Liver (tissue), 9 donors: ENCODE measurements around the gene POU6F2. TPM values are rescaled to one million over a fixed set of nuclear protein-coding genes. Genes with fewer than 3 reads are reported as not detected.

Source experiments
- DNase-seq: peaks from one replicate; pipeline ENCODE4 v3.0.0-alpha.2; 2017; ENCODE audit warnings: low spot score
- H3K27ac ChIP-seq, 2 donors: one replicate each; pipeline ENCODE4 v1.7.0; 2013; ENCODE audit warnings: inconsistent platforms in 2 of 2, low read length in 2 of 2, control low read depth in 1 of 2, low read depth in 1 of 2, mild to moderate bottlenecking in 1 of 2
- H3K27me3 ChIP-seq, 4 donors: one replicate each; pipeline versions ENCODE4 v1.6.1 to v1.7.0; 2013; ENCODE audit warnings: low read length in 3 of 4, inconsistent platforms in 1 of 4, mild to moderate bottlenecking in 1 of 4, moderate library complexity in 1 of 4; ENCODE audit not compliant: control insufficient read depth in 4 of 4, insufficient read depth in 4 of 4
- H3K36me3 ChIP-seq, 4 donors: one replicate each; pipeline versions ENCODE4 v1.6.1 to v1.7.0; 2013; ENCODE audit warnings: low read length in 3 of 4, mild to moderate bottlenecking in 3 of 4, low read depth in 1 of 4, moderate library complexity in 1 of 4; ENCODE audit not compliant: control insufficient read depth in 4 of 4, insufficient read depth in 3 of 4
- H3K4me1 ChIP-seq, 4 donors: one replicate each; pipeline versions ENCODE4 v1.6.1 to v1.7.0; 2013; ENCODE audit warnings: low read length in 3 of 4, mild to moderate bottlenecking in 3 of 4, moderate library complexity in 1 of 4; ENCODE audit not compliant: control insufficient read depth in 4 of 4, insufficient read depth in 4 of 4
- H3K4me3 ChIP-seq, 3 donors: one replicate each; pipeline versions ENCODE4 v1.6.1 to v1.7.0; 2013; ENCODE audit warnings: low read length in 3 of 3, control low read depth in 1 of 3, low read depth in 1 of 3, mild to moderate bottlenecking in 1 of 3
- H3K9ac ChIP-seq, 2 donors: one replicate each; pipeline ENCODE4 v1.7.0; 2013; ENCODE audit warnings: low read length in 2 of 2, mild to moderate bottlenecking in 2 of 2, moderate library complexity in 2 of 2, control low read depth in 1 of 2, low read depth in 1 of 2
- H3K9me3 ChIP-seq, 4 donors: one replicate each; pipeline versions ENCODE4 v1.6.1 to v1.7.0; 2013; ENCODE audit warnings: low read length in 3 of 4; ENCODE audit not compliant: control insufficient read depth in 4 of 4
- CTCF ChIP-seq: fragments of 150-350 bp; IDR thresholded peaks from 2 replicates; pipeline ENCODE4 v1.5.1; 2017; ENCODE audit warnings: improper control_type of control experiment, low read depth, low read length; ENCODE audit not compliant: missing input control
- FOXA1 ChIP-seq: IDR thresholded peaks from 2 replicates; pipeline ENCODE4 v1.6.1; 2016; ENCODE audit warnings: antibody characterized with exemption
- HNF4G ChIP-seq: IDR thresholded peaks from 2 replicates; pipeline ENCODE4 v1.6.1; 2016; ENCODE audit warnings: antibody characterized with exemption
- MAX ChIP-seq: IDR thresholded peaks from 2 replicates; pipeline ENCODE4 v1.6.1; 2016; ENCODE audit warnings: antibody characterized with exemption
- NR2F2 ChIP-seq: IDR thresholded peaks from 2 replicates; pipeline ENCODE4 v1.6.1; 2016; ENCODE audit warnings: antibody characterized with exemption
- REST ChIP-seq: IDR thresholded peaks from 2 replicates; pipeline ENCODE4 v1.6.1; 2016; ENCODE audit warnings: antibody characterized with exemption, mild to moderate bottlenecking
- RXRA ChIP-seq, 2 donors: IDR thresholded peaks; 2 replicates each; pipeline ENCODE4 v1.6.1; 2017 to 2018; ENCODE audit warnings: antibody characterized with exemption in 2 of 2, mild to moderate bottlenecking in 1 of 2
- TAF1 ChIP-seq: conservative IDR thresholded peaks from 2 replicates; pipeline ENCODE4 v1.6.1; 2016; ENCODE audit warnings: antibody characterized with exemption, mild to moderate bottlenecking
- YY1 ChIP-seq: IDR thresholded peaks from 2 replicates; pipeline ENCODE4 v1.6.1; 2016; ENCODE audit warnings: antibody characterized with exemption, mild to moderate bottlenecking
- ZBTB33 ChIP-seq: IDR thresholded peaks from 2 replicates; pipeline ENCODE4 v1.6.1; 2016; ENCODE audit warnings: antibody characterized with exemption
- WGBS: extraction: QIAGEN DNeasy Blood & Tissue Kit; methylation state at CpG from one replicate; pipeline ENCODE4 v1.1.7; 2013; 5-methylcytosine and 5-hydroxymethylcytosine counted together
- polyA plus RNA-seq, 2 donors: library from polyadenylated mRNA; stranded (reverse) in 1 of 2; unstranded in 1 of 2; fragments of 200-250 nt in 1 of 2; fragments of >200 nt in 1 of 2; fragmentation: Nextera tagmentation in 1 of 2; extraction: Ambion mirVana in 1 of 2; gene quantifications; one replicate each; pipeline versions ENCODE4 v1.2.1 to v1.2.3, GENCODE V29; 2013 to 2015
- total RNA-seq, 2 donors: library from RNA; depleted of rRNA; stranded (reverse); fragments of >200 nt; gene quantifications; one replicate each; pipeline ENCODE4 v1.2.3, GENCODE V29; 2014
- donor health status: healthy.
- donor health status: healthy.
- donor health status: healthy.
- donor health status: healthy.
- donor health status: healthy.

The POU6F2 gene
- total and polyA plus RNA-seq, 4 donors, result under 0.01 to 0.24 (median 0.08) TPM; not detected in 1

GRCh38 chr7:39168403-39169098, 190.8 kb downstream of the POU6F2 start:
- H3K27ac ChIP-seq, result no peak overlapping the region
- no peak for DNase-seq
- TF ChIP-seq CTCF, result no peak
- TF ChIP-seq NR2F2, result no peak
- TF ChIP-seq TAF1, result no peak
- no peak for TF ChIP-seq MAX
- TF ChIP-seq REST, result no peak
- no peak for TF ChIP-seq YY1
- TF ChIP-seq HNF4G, result no peak
- no peak for TF ChIP-seq ZBTB33

GRCh38 chr7:39172137-39172536, 194.4 kb downstream of the POU6F2 start:
- no peaks in the 10 kb centered on the region for H3K9me3 ChIP-seq
- 78% methylated on average over 1 of the region's 1 CpG for WGBS
- no peak overlapping the region for H3K9ac ChIP-seq
- DNase-seq, result no peak
- TF ChIP-seq HNF4G (no peak), FOXA1 (no peak), RXRA (IDR thresholded peaks at IDR 0.05) (no peak)
- H3K27me3 ChIP-seq, result no peaks in the 10 kb centered on the region
- H3K4me3 ChIP-seq, result no peak overlapping the region
- no peaks in the 10 kb centered on the region for H3K36me3 ChIP-seq
- no peaks in the 10 kb centered on the region for H3K4me1 ChIP-seq
- H3K27ac ChIP-seq, result no peak overlapping the region

More at GRCh38 chr7:39168403-39169098, 190.8 kb downstream of the POU6F2 start:
- Histone ChIP-seq H3K4me1 (no peaks in the 10 kb centered on the region), H3K9me3 (no peaks in the 10 kb centered on the region), H3K27me3 (no peaks in the 10 kb centered on the region), H3K9ac (no peak overlapping the region), H3K36me3 (no peaks in the 10 kb centered on the region), H3K4me3 (no peak overlapping the region)
- 79% methylated on average over 8 of the region's 8 CpGs for WGBS
